HG03354 (cell line): ENCODE data around the gene TMEM131L.

Experiments
- ATAC-seq: cut with Tn5 transposase; IDR thresholded peaks from one replicate; pipeline ENCODE4 v1.9.1; 2021; ENCODE audit warnings: mild to moderate bottlenecking; ENCODE audit not compliant: unreplicated experiment, poor library complexity, severe bottlenecking

TMEM131L gene

DNA sequence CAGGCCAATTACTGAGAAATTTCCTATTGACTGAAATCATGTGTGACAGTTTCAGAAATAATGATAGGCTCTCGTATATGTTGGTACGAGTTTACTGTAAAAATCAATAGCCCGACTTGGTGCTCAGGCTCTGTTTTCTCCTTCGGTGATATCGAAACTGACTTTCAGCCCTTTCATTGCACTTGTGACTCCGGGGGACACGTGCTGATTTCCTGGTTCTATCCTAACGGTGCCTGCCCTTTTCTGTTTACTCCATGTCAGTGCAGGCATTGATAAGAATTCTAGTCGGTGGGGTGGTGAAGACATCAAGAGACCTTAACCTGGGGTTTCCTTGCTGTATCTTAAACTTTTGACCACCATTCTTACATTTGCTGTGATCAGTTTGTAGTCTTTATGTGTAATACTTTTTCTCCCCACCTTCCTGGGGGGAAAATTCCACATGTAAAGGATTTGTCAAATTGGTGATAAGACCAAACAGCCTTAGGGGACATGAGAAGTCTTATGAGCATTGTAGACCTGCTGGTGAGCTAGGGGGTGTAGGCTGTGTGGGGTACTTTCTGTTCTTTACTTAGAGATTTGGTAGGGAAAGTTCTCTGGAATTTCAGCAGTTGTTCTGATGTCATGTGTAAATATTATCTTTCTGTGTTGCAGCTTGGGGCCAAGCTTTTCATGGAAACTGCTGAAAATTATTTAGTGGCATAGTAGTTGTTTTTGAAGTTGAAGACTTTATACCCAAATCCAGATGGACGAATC is 52.7 kb downstream of the TMEM131L start:
- ATAC-seq, result no peak

DNA sequence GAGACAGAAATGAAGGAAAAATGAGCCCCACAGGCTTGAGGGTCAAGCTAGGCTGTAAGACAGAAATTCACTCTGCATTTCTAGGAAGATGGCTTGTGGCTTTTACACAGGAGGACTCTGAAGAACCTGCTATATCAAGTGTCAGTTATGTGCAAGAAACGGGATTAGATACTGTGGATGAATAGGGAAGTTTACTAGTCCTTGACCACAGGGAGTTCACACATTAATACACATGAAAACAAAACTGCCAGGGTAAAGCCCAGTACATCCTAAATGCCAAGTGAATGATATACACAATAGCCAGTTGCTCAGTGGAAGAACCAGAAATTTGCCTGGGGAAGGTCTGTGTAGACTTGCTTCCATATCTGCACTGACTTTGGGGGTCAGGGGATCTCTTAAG is 53.5 kb downstream of the TMEM131L start:
- no peak for ATAC-seq

DNA sequence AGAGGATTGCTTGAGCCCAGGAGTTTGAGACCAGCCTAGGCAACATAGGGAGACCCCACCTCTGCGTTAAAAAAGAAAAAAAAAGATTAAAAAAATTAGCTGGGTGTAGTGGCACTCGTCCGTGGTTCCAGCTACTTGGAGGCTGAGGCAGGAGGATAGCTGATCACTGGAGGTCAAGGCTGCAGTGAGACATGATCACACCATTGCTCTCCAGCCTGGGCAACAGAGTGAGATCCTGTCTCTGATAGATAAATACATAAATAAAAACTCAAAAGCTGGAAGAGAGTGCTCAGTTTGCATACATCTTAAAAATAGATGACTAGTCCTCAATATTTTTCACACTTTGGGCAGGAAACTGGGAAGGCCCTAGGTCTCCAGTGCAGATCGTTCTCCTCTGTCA is 54.1 kb downstream of the TMEM131L start:
- ATAC-seq, result no peak

DNA sequence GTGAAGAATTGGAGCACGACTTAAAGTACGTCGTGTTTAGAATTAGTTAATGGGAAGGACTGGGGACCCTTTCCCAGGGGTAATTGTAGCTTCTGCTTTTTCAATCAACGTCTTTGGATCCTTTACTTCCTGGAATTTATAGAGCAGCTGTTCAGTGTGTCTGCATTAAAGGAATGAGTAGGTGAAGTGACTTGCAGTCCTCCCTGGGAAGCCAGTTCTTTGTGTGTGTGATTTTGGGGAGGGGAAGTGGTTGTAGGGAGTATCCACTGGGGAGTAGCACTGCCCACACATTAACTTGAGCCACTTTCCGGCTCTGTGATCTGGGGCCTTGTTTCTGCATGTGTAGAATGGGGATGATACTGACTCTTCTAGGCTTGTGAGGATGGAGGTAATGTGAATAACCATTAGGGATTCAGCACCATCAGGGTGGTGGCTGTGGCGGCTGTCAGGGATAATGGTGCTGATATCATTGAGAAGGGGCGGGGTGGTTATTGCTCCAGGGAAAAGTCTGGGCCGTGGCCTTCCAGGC is 54.7 kb downstream of the TMEM131L start:
- peak; percentile 50 for ATAC-seq

DNA sequence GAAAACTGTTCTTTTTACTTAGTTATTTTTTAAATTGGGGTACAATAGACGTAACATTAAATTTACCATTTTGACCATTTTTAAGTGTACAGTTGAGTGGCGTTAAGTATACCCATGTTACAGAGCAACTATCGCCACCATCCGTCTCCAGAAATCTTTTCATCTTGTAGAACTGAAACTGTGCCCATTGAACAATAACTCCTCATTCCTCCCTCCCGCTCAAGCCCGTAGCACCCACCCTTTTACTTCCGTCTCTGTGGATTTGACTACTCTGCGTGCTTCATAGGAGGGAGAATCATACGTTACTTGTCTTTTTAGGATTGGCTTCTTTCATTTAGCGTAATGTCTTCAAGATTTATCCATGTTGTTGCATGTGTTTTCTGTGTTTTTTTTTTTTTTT is 55.3 kb downstream of the TMEM131L start:
- peak; percentile 25 for ATAC-seq

DNA sequence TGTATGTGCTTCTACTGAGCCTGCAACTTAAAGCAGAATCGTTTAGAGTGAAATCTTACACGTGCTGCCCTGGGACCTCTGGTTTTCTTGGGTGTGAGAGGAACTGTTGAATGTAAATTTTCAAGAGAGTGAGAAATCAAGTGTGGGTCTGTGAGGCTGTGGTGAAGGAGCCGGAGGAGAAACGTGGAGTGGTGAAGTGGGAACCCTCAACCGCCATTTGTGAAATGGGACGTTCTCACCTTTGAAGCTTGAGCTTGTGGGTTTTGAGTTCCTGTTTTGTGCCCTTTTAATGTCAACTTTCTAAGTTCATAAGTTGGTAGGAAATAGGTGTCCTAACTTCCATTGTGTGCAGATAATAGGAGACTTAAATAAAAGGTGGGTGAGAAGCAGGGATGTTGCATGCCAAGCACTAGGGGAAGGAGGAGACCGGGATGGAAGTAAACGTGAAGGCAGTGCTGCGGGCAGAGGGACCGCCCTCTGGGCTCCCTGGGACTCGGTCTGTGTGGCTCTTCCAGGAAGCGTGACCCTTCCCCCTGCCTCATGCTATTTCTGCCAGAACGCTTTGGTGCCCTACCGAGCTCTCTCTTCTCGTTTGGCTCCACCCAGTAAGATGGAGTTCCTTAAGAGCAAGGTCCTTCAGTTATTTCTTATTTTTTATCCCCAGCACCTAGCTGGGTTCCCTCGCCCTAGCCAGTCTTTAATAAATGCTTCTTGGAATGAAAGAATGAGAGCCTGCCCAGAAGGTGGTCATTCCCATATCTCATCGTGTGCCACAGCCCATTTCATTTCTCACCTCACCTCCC is 56.0 kb downstream of the TMEM131L start:
- ATAC-seq, result peak; percentile 46

DNA sequence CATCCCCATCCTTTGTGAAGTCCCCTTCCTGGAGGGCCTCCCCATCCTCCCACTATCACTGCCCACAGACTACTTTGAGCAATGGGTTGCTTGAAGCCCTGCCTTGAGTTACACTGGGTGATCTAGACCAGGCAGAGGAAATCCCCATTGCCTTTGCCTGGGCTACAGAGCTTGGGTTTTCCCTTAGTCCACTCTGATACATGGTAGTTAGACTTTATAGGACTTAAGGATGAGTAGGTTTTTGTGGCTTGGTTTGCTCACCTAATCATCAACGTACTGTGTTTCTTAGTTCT is 56.6 kb downstream of the TMEM131L start:
- ATAC-seq, result peak; percentile 48

DNA sequence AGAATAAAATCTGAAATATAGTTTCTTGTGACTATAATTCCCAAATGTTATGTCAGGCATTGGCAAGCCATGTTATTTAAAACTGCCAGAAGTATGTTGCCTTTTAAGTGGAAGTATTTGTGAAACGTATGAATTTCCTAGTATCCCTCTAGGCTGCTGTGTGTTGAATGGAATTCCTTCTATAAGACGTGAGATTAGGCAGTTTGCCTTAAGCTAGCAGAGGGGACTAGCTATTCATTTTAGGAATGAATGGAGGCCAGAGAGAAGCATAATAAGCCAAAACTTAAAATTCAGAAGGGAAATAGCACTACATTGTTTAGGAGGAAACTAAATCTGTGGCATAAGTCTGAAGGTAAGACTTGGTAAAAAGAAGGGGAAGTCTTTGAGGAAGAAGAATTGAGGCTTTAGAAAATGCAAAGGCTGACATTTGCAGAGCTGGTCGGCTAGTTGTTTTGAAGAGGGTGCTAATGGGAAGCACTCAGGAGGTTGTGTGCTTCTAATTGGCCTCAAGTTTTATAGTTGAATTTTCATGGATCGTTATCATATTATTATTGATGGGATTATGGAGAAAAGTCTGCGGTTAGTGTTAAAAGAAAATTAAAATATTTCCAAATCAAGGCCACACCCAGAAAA is 57.1 kb downstream of the TMEM131L start:
- no peak for ATAC-seq

DNA sequence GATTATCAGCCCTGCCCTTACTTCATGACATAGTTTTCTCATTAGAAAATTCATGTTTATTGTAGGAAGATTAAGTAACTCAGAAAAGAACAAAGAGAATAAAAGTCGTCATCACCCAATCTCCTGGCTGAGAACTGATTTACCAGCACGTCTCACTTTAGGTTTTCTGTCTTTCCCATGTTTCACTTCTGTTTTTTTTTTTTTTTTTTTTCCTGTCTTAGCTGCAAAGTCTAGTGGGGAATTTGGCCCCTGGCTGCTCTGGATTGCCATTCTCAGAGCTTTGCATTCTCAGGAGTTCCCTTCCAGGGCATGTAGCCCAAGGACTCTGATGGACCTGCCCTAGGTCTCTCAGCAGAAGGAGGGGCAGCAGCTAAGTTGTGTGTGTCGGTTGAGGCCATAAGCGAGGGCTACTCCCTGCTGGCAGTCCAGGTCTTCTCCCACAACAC is 57.8 kb downstream of the TMEM131L start:
- no peak for ATAC-seq

DNA sequence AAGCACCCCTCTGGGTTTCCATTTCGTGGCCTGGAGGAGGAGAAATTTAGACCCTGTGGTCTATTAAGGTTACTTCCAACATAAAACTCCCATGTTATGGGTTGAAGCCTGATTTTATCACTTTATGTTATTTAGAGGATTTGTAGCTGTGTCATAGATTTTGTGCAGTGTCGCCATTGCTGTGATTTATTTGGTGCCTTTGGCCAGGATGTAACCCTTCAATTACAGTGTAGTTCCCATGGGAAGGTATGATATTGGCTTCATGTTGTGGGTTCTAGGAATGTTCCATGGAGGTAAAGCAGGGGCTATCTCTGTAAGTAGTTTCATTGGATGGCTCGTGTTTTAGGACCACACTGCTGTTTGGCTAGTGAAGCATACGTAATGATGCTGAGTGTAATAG is 58.5 kb downstream of the TMEM131L start:
- ATAC-seq, result no peak

DNA sequence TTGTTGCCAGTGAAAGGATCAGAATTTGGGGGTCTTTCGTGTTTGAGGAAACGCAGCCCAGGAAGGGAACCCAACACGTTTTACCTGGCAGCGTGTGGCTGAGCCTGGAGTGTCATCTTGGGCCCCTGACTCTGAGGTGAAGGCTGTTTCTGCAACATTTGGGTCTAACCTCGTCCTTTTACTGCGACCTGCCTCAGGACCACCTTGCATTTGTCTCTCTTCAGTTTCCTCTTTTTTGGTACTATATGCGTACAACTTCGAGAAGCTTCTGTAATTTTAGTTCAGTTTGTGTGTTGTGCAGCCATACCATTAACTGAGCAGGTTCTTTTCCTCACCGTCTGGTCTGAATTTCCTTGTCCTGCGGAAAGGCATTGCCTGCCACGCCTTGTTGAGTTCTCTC is 61.5 kb downstream of the TMEM131L start:
- no peak for ATAC-seq

DNA sequence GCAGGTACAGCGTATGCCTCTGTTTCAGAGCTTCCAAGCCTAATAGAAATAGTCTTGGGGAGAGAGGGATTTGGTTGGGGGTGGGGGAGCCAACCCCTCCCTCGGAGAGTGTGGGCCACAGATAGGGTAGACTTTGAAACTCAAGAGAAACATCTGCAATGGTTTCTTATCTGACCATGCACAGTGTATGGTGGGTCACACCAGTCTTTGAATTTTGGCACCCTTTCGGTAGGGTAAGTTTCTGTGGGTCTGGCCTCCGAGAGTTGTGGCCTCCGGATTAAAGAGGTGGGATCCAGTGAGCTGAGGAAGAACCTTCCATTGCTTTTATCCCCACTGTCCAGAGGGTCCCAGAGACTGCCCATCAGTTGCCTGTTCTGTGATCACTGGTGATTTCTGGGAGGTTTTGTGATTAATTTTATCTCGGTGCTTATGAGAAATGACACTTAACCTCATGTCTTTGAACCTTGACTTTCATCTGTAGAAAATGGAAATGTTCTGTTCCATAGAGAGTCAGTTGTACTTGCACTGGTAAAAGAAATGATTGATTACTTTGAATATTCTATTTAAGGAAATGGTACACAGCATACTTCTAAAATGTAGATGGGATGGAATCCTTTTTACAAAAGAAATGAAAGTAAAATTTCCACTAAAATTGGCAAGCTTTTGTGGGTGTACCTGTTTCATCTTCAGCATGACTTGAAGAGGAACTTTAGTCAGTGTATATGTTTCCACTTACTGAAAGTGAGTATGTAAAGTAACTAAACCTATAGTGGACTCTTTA is 62.7 kb downstream of the TMEM131L start:
- peak; percentile 59 for ATAC-seq

DNA sequence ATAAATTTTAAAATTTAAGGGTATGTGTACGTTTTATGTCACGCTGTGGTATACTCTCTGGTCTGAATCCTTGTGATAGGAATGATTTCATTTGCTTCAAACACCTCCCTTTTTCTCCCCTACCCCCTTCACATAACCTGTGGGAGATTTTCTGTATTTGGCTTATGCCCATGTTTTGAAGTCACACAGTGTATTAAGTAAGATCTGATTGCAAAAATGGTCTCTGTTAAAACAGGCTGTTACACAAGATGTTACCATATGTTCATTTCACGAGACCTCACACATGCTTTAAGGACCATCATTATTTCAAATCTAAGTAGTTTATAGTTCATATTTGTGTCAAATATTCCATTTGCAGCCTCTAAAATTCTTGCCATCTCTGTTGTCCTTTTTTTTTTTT is 63.5 kb downstream of the TMEM131L start:
- ATAC-seq, result peak; percentile 2

DNA sequence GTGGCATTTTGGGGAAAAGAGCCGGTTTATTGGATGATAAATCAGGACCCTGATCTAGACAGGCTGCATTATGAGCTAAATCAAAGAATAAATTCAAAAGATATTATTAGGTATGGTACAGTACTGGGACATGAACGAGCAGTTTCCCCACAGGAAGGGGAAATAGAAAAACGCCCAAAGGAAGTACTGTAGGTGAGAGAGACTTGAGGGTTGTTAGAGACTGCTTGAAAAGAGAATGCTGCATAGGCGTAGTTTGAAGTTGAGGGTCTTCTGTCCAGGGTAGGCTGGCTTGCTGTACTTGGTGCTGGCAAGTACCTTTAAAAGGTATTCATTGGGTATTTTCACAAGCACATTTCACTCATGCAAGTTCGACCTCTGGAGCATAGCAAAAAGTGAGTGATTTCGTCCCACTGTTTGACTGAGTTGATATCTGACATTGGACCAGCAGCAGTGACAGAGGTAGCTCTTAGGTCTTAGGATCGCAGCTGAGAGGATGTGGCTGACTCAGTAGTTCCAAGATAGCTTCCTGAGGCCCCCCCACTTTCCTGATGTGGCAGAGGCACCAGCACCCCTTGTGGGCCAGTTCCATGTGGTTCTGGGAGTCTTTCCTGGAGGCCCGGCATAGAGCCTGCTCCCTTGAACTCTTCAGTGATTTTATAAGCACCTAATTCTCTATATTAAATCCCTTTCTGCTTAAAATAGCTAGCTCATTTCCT is 64.3 kb downstream of the TMEM131L start:
- ATAC-seq, result no peak

DNA sequence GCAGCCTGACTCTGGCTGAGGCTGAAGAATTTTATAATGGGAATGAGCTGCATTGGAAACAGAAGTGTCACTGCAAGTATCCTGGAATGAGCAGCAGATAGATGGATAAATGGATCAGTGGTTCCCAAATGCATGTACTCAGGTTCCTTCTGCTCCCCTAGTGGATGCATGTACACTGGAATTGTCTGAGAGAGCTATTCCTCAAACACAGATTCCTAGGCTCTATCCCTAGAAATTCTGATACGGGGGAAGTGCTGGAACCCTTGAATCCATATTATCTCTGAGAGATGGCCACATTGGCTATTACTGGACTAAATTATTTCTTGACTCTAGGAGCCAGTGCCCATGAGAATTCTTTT is 64.8 kb downstream of the TMEM131L start:
- ATAC-seq, result no peak

DNA sequence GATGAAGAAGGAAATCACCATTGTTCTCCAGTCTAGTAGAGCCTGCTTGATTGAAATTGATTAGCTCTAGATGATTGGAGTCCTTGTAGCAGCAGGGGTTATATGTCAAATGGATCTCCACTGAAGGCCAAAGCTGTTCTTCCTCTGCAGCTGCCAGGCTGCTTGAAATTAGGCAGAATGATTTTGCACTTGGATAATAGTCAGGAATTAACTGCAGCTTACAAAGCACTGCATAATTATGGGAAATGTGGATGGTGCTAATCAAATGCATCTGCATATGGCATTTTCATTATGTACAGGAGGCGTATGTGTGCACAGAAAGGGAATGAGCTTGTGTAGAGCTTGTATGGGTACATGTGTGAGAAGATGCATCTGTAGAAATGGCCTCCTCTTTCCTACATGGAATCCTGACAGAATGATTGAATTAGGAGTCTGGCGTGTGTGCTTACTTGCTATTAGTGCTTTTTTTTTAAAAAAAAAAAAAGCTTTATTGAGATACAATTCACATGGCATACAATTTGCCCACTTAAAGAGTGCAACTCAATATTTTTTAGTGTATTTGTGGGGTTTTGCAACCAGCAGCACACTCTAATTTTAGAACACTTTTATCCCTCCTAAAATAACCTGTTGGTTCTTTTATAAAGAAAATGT is 65.9 kb downstream of the TMEM131L start:
- ATAC-seq, result no peak

DNA sequence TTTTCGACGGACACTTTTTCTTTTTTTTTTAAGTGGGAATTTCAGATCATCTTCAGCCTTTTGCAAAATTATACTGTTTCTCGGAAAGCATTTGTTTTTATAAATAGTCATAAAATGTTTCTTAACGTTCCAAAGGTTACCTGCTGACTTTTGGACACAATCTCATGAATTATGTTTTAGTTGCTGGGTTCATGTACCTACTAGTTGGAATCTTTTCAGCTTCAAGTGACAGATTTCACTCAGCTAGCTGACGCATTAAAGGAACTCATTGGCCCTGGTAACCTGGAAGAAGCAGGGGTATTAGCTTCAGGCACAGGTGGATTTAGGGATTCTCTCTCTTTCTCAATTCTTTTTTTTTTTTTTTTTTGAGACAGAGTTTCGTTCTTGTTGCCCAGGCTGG is 66.5 kb downstream of the TMEM131L start:
- no peak for ATAC-seq

DNA sequence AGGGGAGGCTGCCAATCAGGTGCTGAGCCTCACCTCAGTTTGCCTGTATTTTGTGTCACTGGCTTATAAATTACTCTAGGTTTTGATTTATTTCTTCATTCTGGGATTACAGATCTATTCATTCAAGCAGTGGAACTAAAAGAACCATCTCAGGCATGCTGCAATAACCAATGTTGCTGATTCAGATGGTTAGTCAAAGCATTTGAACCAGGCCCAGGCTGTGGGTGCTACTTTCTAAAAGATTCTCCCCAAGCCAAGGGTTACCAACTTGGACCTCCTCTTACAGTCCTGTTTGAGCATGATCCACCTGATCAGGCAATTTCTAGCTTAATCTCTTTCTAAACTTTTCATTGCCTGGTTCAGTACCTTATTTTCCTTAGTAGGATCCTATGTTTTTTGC is 67.2 kb downstream of the TMEM131L start:
- no peak for ATAC-seq
